Measurements from ENCODE around the gene ZFHX3.
A peak's percentile ranks its signal among the peaks of the same experiment; 100 is the strongest.
"Not testable (repeated sequence)": the region's sequence is repeated elsewhere in the genome, so short reads cannot be mapped to it uniquely, and the experiment has no call there.

Gene ZFHX3

GRCh38 chr16:73047536-73048291 is at the start of gene ZFHX3:
ZFHX3 (minus strand) TSS chr16:73048128; CDS start chr16:72960145, 87,983 bp downstream.
- Mint-ChIP-seq H3K27ac (no peak within 1 kb of the TSS), H3K4me1 (peaks cover 8% of the 10 kb centered on the region), H3K9me3 (no peaks in the 10 kb centered on the region), H3K4me3 (peak within 1 kb of the TSS; percentile 68), H3K36me3 (no peaks in the 10 kb centered on the region), H3K27me3 (peaks cover 8% of the 10 kb centered on the region)

- no peak overlapping the region for H3K4me3 Mint-ChIP-seq
- H3K27me3 Mint-ChIP-seq, result no peaks in the 10 kb centered on the region
- H3K27ac Mint-ChIP-seq, result no peak overlapping the region
- no peaks in the 10 kb centered on the region for H3K36me3 Mint-ChIP-seq
- peaks cover 15% of the 10 kb centered on the region for H3K4me1 Mint-ChIP-seq
- H3K9me3 Mint-ChIP-seq, result no peaks in the 10 kb centered on the region
These were observed 48.6 kb upstream of the ZFHX3 start for GRCh38 chr16:73096510-73096909.

- no peak overlapping the region for H3K4me3 Mint-ChIP-seq
- no peaks in the 10 kb centered on the region for H3K27me3 Mint-ChIP-seq
- H3K9me3 Mint-ChIP-seq, result no peaks in the 10 kb centered on the region
- no peak overlapping the region for H3K27ac Mint-ChIP-seq
- peaks cover 15% of the 10 kb centered on the region for H3K4me1 Mint-ChIP-seq
- H3K36me3 Mint-ChIP-seq, result no peaks in the 10 kb centered on the region
These were observed 48.0 kb upstream of the ZFHX3 start for GRCh38 chr16:73095885-73096421.

GRCh38 chr16:73095142-73095820 is 47.4 kb upstream of the ZFHX3 start:
- Mint-ChIP-seq H3K4me1 (peaks cover 15% of the 10 kb centered on the region), H3K4me3 (no peak overlapping the region), H3K27ac (no peak overlapping the region), H3K9me3 (no peaks in the 10 kb centered on the region), H3K27me3 (no peaks in the 10 kb centered on the region), H3K36me3 (no peaks in the 10 kb centered on the region)

- Mint-ChIP-seq H3K4me1 (peaks cover 15% of the 10 kb centered on the region), H3K4me3 (no peak overlapping the region), H3K27me3 (no peaks in the 10 kb centered on the region), H3K9me3 (no peaks in the 10 kb centered on the region), H3K36me3 (no peaks in the 10 kb centered on the region), H3K27ac (no peak overlapping the region)
These were observed 46.4 kb upstream of the ZFHX3 start for GRCh38 chr16:73094371-73094770.

GRCh38 chr16:73093146-73094144 is 45.5 kb upstream of the ZFHX3 start:
- H3K27me3 Mint-ChIP-seq, result no peaks in the 10 kb centered on the region
- H3K4me1 Mint-ChIP-seq, result peaks cover 15% of the 10 kb centered on the region
- no peaks in the 10 kb centered on the region for H3K36me3 Mint-ChIP-seq
- no peak overlapping the region for H3K4me3 Mint-ChIP-seq
- no peak overlapping the region for H3K27ac Mint-ChIP-seq
- H3K9me3 Mint-ChIP-seq, result no peaks in the 10 kb centered on the region

GRCh38 chr16:73092236-73092781 is 44.4 kb upstream of the ZFHX3 start:
- Mint-ChIP-seq H3K4me3 (no peak overlapping the region), H3K27me3 (no peaks in the 10 kb centered on the region), H3K9me3 (no peaks in the 10 kb centered on the region), H3K27ac (peak overlapping the region; percentile 89), H3K36me3 (no peaks in the 10 kb centered on the region), H3K4me1 (peaks cover 15% of the 10 kb centered on the region)

- H3K36me3 Mint-ChIP-seq, result no peaks in the 10 kb centered on the region
- H3K4me1 Mint-ChIP-seq, result peaks cover 15% of the 10 kb centered on the region
- H3K9me3 Mint-ChIP-seq, result no peaks in the 10 kb centered on the region
- no peak overlapping the region for H3K27ac Mint-ChIP-seq
- H3K4me3 Mint-ChIP-seq, result no peak overlapping the region
- H3K27me3 Mint-ChIP-seq, result no peaks in the 10 kb centered on the region
These were observed 43.2 kb upstream of the ZFHX3 start for GRCh38 chr16:73091174-73091573.

- Mint-ChIP-seq H3K27me3 (peaks cover 3% of the 10 kb centered on the region), H3K4me3 (no peak overlapping the region), H3K36me3 (no peaks in the 10 kb centered on the region), H3K4me1 (peaks cover 15% of the 10 kb centered on the region), H3K9me3 (no peaks in the 10 kb centered on the region), H3K27ac (no peak overlapping the region)
These were observed 41.5 kb upstream of the ZFHX3 start for GRCh38 chr16:73089420-73089819.

GRCh38 chr16:73086108-73086507 is 38.2 kb upstream of the ZFHX3 start:
- no peak overlapping the region for H3K27ac Mint-ChIP-seq
- H3K4me1 Mint-ChIP-seq, result no peaks in the 10 kb centered on the region
- H3K36me3 Mint-ChIP-seq, result no peaks in the 10 kb centered on the region
- H3K4me3 Mint-ChIP-seq, result no peak overlapping the region
- peaks cover 3% of the 10 kb centered on the region for H3K27me3 Mint-ChIP-seq
- no peaks in the 10 kb centered on the region for H3K9me3 Mint-ChIP-seq

- Mint-ChIP-seq H3K4me1 (no peaks in the 10 kb centered on the region), H3K27ac (no peak overlapping the region), H3K27me3 (peaks cover 3% of the 10 kb centered on the region), H3K9me3 (no peaks in the 10 kb centered on the region), H3K36me3 (no peaks in the 10 kb centered on the region), H3K4me3 (no peak overlapping the region)
These were observed 35.3 kb upstream of the ZFHX3 start for GRCh38 chr16:73083271-73083670.

- H3K27me3 Mint-ChIP-seq, H3K9me3 Mint-ChIP-seq, H3K4me1 Mint-ChIP-seq, H3K36me3 Mint-ChIP-seq, H3K4me3 Mint-ChIP-seq, H3K27ac Mint-ChIP-seq: not testable (repeated sequence)
These were observed 34.7 kb upstream of the ZFHX3 start for GRCh38 chr16:73082634-73083051.

- peaks cover 3% of the 10 kb centered on the region for H3K27me3 Mint-ChIP-seq
- no peak overlapping the region for H3K4me3 Mint-ChIP-seq
- no peaks in the 10 kb centered on the region for H3K36me3 Mint-ChIP-seq
- H3K9me3 Mint-ChIP-seq, result no peaks in the 10 kb centered on the region
- H3K27ac Mint-ChIP-seq, result no peak overlapping the region
- no peaks in the 10 kb centered on the region for H3K4me1 Mint-ChIP-seq
These were observed 33.0 kb upstream of the ZFHX3 start for GRCh38 chr16:73080931-73081330.

GRCh38 chr16:73076324-73076810 is 28.4 kb upstream of the ZFHX3 start:
- H3K27ac Mint-ChIP-seq, result no peak overlapping the region
- no peaks in the 10 kb centered on the region for H3K4me1 Mint-ChIP-seq

GRCh38 chr16:73074382-73074781 is 26.5 kb upstream of the ZFHX3 start:
- H3K4me1 Mint-ChIP-seq, result no peaks in the 10 kb centered on the region
- peaks cover 11% of the 10 kb centered on the region for H3K27me3 Mint-ChIP-seq
- H3K4me3 Mint-ChIP-seq, result no peak overlapping the region
- H3K27ac Mint-ChIP-seq, result no peak overlapping the region
- H3K9me3 Mint-ChIP-seq, result no peaks in the 10 kb centered on the region
- H3K36me3 Mint-ChIP-seq, result no peaks in the 10 kb centered on the region

More at GRCh38 chr16:73076324-73076810, 28.4 kb upstream of the ZFHX3 start:
- no peaks in the 10 kb centered on the region for H3K36me3 Mint-ChIP-seq
- no peaks in the 10 kb centered on the region for H3K9me3 Mint-ChIP-seq
- no peak overlapping the region for H3K4me3 Mint-ChIP-seq
- peaks cover under 1% of the 10 kb centered on the region for H3K27me3 Mint-ChIP-seq
